Fibroblast of peridontal ligament (primary cell): Measurements from ENCODE around the gene NELFB.

Source experiments
- DNase-seq: peaks from one replicate; pipeline ENCODE4 v3.0.0-alpha.2; 2010; ENCODE audit errors: extremely low read depth

NELFB gene

DNA sequence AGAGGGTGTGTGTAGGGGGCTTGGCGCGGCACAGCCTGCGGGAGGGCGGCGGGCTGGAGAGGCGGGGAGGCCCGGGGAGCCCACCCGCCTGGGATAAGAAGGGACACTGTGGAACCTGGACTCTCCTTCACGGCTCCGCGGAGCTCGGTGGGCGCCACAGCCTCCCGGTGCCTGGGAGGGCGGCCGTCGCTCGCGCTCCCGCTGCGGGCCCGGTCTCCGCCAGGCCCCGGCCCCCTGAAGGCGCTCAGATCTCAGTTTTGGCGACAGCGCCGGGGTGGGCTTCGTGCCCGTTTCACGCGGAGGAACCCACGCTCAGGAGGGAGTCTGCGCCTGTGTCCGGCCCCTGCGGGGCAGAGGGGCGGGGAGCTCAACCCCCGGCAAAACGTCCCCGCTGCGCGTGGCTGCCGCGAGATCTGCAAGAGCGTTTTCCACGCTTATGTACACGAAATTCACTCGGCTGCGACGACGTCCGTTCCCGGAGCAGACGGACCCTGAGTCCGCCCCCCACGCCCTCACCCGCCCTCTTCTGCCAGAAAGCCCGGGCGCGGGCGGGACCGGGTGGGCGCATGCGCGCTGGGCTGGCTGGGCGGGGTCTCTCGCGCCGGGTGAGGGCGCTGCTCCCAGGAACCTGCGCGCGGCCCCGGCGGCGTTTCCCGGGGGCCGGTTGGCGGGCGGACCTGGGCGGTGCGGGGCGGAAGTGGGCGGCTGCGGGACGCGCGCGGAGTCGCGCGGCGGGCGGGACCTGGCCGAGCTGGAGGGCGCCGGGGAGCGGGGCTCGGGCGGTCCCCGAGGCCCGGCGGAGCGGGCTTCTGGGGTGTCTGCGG lies at the start of gene NELFB:
NELFB (plus strand) TSS at position 704 of the 824 bp plus-strand sequence.
- DNase-seq = peak; percentile 82

DNA sequence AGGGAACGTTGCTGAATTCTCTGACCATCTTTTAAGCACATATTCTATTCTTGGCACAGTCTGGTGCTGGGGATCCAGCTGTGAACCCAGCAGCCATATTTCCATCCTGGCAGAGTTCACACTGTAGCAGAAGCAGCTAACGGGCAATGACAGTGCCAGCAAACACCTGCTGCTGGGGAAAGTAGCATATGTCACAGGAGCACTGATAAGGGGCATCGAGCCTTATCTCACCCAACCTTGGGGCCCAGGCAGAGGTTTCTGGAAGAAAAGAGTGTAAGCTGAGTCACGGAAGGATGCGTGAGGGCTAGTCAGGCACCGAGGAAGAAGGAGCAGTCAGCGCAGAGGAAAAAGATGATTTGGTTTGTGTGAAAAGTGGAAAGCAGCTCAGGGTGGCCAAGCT lies 48.5 kb upstream of the NELFB start:
- DNase-seq = no peak

DNA sequence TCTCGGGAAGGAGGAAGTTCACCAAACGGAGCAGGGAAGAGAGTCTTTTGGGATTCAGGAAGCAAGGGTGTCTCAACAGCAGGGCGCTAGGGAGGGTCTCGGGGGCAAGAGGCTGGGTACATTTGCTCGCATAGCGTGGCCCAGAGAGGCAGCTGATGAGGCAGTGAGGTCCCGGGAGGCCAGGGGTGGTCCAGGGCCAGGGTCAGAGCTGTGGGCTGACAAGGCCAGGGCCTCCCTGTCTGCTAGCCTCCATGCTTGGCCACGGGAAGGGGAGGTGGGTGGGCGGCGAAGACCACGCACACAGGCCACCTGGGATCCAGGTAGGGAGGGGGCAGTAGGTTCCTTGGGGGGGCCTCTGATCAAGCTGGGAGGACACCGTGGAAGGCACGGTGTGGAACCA lies 43.6 kb upstream of the NELFB start:
- DNase-seq = no peak

DNA sequence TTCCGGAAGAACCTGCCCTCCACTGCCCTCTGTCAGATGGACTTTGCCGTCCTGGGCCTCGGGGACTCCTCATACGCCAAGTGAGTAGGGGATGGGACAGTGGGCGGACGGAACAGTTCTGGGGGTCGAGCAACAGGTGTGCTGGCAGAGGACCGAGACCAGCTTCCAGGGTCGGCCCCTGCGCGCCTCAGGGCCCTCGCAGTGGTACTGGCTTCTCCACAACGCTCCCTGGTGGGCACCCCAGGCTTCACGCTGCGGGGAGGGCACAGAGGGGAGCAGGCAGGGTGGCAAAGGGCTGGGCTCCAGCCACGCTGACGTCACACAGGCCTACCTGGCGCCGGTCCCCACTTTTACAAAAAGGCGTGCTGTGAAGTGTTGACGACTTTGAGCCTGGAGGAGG lies 42.6 kb upstream of the NELFB start:
- no peak for DNase-seq

DNA sequence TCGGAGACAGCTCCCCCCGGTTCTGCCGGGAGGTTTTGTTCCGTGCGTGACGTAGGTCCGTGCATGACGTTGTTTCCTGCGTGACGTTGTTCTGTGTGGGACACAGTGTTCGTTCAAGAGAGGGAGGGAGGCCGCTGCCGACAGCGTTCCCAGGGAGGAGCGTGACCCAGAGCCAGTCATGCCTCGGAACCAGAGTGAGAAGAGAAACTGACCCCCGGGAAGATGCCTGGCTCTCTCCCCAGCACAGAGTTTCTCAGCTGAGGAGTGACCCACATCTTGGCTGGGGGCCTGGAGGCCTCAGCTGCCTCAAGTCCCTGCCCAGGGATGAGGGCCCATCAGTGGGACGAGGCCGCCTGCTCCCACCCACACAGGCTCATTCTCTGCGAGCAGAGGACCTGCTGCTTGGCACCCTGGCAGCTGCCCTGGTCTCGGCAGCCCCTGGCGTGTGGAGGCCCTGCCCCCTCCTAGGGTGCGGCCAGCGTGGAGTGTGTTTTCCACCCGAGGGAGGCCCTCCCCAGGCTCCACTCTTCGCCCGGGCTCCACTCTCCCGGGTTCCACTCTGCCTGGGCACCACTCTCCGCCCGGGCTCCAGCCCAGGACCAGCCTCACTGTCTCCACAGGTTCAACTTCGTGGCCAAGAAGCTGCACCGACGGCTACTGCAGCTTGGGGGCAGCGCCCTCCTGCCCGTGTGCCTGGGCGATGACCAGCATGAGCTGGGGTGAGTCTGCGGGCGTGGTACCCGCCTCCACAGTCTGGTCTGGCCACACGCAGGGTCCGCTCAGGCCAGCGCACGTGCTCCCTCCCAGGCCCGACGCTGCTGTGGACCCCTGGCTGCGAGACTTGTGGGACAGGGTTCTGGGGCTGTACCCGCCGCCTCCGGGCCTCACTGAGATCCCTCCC lies 41.7 kb upstream of the NELFB start:
- DNase-seq = no peak

DNA sequence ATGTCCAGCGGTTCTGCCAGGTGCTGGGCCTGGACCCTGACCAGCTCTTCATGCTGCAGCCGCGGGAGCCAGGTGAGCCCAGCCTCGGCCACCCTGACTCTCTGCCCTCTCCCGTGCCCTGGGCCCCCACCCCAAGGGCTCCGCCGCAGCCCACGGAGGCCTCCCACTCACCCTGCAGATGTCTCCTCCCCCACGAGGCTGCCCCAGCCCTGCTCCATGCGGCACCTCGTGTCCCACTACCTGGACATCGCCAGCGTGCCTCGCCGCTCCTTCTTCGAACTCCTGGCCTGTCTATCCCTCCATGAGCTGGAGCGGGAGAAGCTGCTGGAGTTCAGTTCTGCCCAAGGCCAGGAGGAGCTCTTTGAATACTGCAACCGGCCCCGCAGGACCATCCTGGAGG lies 40.5 kb upstream of the NELFB start:
- no peak for DNase-seq

DNA sequence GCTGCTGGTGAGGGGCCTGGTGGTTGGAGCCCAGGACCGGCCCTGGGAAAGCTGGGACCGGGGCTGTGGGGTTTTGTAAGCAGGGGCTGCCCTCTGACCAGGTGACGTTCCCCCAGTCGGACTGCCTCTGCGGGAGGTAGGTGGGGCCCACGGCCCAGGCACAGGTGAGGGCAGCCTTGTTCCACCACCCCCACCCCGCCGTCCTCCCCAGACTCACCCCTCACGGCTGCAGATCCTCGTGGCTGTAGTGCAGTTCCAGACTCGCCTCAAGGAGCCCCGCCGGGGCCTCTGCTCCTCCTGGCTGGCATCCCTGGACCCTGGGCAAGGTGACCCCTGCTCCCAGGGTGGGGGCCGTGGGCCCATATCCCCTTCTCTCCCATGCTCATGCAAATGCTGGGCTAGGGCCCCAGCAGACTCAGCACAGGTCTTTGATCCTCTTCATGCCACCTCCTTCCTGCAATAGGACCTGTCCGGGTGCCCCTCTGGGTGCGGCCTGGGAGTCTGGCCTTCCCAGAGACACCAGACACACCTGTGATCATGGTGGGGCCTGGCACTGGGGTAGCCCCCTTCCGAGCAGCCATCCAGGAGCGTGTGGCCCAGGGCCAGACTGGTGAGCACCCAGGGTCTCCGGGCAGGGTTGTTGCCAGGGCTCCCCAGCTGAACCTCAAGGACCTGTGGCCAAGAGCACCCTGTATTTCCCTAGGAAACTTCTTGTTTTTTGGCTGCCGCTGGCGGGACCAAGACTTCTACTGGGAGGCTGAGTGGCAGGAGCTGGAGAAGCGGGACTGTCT lies 39.7 kb upstream of the NELFB start:
- DNase-seq = no peak

DNA sequence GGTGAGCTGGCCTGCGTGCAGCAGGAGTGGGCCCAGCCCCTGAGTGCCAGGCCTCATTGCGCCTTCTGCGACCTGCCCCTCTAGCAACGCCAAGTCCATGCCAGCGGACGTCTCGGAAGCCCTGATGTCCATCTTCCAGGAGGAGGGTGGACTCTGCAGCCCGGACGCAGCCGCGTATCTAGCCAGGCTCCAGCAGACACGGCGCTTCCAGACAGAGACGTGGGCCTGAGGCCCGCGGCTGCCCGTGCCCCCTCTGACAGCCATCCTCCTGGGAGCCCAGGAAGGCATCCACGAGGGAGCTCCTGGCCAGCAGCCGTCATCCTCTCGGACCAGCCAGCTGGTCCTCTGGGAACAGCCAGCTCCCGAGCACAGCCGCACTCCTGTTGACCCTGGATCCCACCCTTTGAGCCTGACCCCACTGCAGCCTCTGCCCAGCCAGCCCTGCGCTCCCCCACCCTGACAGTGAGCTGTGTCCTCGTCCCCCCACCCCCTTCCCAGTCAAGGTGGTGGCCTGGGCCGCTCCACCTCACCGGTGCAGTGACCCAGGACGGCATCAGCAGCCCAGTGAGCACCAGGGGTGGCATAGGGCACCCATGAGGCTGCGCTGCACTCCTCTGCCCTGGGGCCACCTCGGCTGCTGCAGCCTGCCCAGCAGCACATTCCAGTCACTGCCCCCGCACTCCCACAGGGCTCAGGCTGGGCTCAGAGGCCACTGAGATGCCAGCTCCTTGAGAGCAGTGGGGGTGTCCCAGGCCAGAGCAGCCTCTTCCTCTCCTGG lies 38.8 kb upstream of the NELFB start:
- DNase-seq = no peak

DNA sequence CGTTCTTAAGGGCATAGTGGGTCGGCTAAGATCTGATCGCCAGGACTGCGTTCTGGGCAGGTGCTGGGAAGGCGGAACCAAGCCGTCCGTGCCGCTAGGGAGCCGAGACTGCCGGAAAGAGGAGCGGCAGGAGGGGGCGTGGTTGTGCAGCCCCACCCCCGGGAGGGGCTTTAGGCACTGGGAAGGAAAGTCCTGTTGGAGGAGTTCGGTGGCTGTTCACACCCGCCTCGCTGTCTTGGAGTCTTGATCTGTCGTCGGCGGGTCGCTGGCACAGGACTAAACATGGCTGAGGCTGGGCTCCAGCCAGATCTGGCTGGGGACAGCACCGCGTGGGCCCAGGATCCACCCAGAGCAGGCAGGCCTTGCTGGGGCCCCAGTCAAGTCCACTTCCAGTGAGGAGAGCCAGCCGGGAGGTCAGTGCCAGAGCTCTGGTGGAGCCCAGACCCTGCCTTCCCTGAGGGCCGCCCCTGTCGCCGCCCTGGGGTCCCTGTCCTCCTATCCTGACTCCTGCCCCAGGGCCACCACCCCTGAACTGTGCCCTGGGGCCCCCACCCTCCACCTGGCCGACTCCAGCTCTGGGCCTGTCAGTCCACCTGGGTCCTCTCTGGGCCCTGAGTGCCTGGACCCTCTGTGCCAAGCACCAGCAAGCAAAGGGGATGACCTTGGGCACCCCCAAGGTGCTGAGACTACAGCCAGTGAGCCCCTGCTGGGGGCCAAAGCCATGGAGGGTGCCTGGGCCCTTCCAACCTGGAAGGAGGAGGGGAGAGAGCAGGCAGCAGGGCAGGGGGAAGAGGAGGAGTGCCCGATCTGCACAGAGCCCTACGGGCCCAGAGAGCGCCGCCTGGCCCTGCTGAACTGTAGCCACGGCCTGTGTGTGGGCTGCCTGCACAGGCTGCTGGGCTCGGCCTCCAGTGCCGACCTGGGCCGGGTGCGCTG lies 37.6 kb upstream of the NELFB start:
- no peak for DNase-seq

DNA sequence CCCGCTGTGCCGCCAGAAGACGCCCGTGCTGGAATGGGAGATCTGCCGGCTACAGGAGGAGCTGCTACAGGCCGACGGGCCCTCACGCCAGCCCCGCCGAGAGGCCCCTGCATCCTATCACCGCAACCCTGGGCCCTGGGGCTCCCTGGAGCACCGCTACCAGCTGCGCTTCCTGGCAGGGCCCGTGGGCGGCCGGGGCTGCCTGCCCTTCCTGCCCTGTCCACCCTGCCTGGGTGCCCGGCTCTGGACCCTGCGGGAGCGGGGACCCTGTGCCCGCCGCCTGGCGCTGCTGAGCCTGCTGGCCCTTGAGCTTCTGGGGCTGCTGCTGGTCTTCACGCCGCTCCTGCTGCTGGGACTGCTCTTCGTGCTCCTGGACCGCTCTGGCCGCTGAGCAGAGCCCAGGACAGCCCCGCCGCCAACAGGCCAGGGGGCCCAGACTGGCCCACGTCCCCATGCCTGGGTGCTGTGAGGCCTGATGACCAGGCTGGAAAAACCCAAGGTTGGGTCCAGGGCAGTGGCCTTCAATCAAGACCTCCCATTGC lies 36.8 kb upstream of the NELFB start:
- DNase-seq = no peak

DNA sequence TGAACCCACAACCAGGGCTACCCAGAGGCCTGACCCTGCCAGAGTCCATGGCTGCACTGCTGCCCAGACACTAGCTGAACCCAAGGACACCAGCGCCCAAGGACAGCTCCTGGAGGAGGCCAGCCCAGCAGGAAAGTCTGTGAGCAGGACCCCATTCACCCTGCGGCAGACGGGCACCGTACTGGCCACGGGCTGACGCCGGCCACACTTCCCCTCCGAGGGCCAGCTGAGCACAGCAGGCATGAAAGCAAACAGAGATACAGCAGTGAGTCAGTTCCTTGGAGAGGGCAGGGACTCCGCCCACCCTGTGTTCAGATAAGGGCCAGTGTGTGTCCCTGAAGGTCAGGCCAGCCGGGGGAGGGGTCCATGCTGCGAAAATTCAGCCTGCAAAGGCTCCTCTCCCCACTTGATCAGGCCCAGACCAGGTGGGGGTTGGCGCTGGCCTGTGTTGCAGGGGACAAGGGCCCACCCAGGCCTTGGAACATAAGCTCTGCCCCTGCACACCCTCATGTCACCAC lies 36.3 kb upstream of the NELFB start:
- no peak for DNase-seq

DNA sequence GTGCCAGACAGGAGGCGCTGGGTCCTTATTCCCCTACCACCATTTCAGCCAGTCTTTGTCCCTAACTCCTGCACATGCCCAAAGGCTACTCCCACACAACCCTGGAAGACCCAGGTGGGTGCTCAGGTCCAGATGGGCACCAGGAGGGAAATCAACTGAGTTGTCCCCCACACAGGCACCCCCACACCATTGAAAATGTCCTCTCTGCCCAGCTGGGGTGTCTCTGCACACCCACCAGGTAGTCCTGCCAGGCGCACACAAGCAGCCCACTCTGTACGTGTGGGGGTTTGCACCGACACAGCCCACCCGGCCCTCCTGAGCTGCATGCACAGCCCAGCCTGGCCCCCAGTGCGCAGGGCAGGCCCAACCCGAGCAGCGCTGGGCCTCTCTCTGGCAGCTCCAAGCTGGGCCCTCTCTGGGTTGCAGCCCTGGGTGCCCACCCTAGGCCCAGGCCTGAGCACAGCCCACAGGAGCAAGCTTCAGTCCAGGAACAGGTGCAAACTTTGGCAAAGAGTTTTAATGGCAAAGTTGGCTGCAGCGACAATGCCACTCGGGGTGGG lies 35.3 kb upstream of the NELFB start:
- DNase-seq = no peak

DNA sequence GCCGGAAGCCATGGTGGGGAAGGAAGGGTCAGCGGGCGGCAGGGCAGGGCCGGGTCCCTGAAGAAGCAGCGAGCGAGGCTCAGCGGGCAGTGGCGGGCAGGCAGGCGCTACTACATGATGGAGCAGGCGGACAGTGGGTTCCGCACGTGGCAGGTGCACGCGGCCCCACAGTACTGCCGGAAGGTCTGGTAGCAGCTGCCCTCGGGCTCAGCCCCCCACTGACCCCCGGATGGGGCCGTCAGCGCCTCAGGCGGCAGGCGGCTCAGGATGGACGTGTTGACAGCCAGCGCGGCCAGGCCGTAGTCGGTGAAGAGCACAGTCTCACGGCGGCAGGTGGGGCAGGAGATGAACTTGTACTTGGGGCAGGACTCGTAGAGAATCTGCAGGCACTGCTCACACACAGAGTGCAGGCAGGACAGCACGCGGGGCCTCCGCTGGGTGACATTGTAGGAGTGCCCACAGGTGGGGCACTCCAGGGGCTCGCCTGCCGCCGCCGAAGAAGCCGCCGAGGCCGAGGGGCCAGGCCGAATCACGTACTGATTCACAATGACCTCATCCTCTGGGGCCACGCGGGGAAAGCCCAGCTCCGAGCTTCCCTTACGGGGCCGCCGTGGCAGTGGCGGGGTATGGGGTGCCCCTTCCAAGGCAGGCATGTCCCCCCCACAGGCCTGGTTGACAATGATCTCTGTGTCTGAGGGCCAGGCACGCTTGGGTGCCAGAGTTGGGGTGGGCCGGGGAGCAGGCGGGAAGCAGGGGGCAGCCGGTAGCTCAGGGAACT lies 34.6 kb upstream of the NELFB start:
- no peak for DNase-seq

DNA sequence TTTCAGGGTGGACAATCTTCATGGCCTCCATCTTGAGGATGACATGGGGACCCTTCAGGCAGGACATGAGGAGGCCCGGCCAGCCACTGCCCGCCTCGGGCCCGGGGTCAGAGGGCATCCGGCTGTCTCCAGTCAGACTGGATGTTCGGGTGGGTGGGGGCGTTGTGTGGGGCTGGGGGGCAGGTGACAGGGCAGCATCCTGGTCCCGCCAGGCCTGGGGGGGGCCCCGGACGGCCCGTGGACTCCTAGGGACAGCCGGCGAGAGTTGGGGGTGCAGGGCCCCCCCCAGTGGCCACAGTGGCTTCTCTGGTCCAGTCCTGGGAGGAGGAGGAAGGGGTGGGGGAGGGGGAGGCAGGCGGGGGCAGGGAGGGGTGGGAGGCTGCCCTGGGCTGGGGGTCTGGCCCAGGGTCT lies 34.0 kb upstream of the NELFB start:
- DNase-seq = no peak

DNA sequence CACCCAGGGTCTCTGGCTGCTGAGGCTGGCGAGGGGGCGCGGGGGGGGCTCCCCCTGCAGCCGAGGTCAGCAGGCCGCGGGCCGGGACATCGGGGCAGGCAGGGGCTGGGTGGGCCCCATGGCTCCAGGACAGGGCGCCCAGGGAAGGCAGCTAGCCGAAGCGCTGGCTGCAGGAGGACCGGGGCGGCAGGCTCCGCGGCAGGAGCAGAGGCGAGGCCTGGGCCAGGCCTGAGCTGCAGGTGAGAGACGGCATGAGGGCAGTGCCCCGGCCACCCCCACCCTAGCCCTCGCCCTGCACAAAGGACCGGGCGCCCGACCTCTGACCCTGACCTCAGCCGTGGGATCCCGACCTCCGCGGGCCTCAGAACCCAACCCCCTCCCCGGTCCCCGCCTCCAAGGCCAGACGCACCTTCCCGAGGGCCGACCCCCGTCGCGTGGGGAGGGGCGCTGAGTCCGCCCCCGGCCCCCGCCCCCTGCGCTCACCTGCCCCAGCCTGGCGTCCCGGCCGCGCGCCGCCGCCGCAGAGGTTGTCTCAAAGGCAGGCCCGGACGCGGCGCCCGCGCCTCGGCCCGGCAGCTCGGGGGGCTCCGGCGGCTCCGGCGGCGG lies 33.5 kb upstream of the NELFB start:
- no peak for DNase-seq

DNA sequence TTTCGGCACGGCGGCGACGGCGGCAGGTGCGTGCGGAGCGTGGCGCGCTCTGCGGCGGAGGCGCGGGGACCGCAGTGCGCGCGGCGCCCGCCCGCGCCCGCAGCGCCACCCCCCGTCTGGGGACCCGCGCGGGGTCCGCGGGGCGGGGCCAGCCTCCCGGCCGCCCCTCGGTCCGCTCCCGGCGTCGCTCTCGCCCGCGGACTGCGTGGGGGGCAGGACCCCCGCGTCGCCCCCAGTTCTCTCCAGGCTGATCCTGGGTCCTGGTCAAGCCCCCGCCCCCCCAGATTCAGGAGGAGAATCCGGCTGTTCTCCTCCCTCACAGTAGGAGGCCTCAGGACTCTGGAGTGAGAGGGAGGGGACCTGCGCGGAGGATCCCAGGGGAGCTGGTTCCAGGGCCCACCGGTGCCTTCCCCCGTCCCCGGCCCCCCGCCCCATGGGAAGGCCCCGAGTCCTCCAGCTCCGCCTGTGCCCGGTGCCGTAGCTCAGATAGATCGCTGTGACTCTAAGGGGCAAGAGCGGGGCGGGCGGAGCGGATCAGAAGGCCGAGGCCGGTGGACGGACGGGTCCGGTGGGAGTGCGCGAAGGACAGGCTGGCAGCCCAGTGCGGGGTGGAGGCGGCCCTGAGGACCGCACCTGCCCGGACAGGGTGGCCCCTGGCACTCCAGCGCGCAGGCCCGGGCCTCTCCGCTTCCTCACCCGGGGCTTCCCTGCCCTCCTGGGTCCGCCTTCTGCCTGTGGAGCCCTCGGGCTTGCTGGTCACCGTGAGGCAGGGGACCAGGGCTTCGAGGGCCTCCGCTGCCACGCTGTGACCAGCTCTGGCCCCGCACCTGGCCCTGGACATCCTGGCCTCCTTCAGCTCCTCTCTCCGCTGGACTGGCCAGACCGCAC lies 32.7 kb upstream of the NELFB start, which contains the start of gene RNF208:
RNF208 (minus strand) TSS at position 51 of the 888 bp plus-strand sequence. CDS start 1,028 bp downstream, outside the sequence.
- no peak for DNase-seq
